H9 (cell line): Measurements from ENCODE around the gene CLBA1. TPM values are rescaled to one million over a fixed set of nuclear protein-coding genes. Genes with fewer than 3 reads are reported as not detected.

Source experiments
- DNase-seq: peaks from one replicate; pipeline ENCODE4 v3.0.0-alpha.2; 2017
- H2AFZ ChIP-seq: one replicate; pipeline ENCODE4 v1.6.1; 2013; ENCODE audit warnings: mild to moderate bottlenecking, low read length, control low read depth, moderate library complexity
- H2AK5ac ChIP-seq: 2 replicates; pipeline ENCODE4 v1.6.1; 2013; ENCODE audit warnings: low read length, control low read depth, mixed read lengths; ENCODE audit not compliant: insufficient read length
- H2BK120ac ChIP-seq: one replicate; pipeline ENCODE4 v1.6.1; 2013; ENCODE audit warnings: low read depth, mild to moderate bottlenecking, low read length, control low read depth, inconsistent platforms; ENCODE audit not compliant: poor library complexity, severe bottlenecking
- H2BK12ac ChIP-seq: 2 replicates; pipeline ENCODE4 v1.6.1; 2013; ENCODE audit warnings: low read length, control low read depth, mixed read lengths, low read depth; ENCODE audit not compliant: insufficient read length
- H2BK15ac ChIP-seq: 2 replicates; pipeline ENCODE4 v1.6.1; 2013; ENCODE audit warnings: low read depth, low read length, control low read depth
- H2BK20ac ChIP-seq: one replicate; pipeline ENCODE4 v1.6.1; 2013; ENCODE audit warnings: low read depth, mild to moderate bottlenecking, low read length, control low read depth, inconsistent platforms; ENCODE audit not compliant: poor library complexity, severe bottlenecking
- H2BK5ac ChIP-seq: 2 replicates; pipeline ENCODE4 v1.6.1; 2013; ENCODE audit warnings: low read length, control low read depth, mixed read lengths; ENCODE audit not compliant: insufficient read length
- H3K14ac ChIP-seq: 2 replicates; pipeline ENCODE4 v1.6.1; 2013; ENCODE audit warnings: low read length, control low read depth; ENCODE audit not compliant: insufficient read depth
- H3K18ac ChIP-seq: 2 replicates; pipeline ENCODE4 v1.6.1; 2013; ENCODE audit warnings: low read depth, mild to moderate bottlenecking, mixed read lengths, low read length, control low read depth; ENCODE audit not compliant: insufficient read length
- H3K23ac ChIP-seq: 2 replicates; pipeline ENCODE4 v1.6.1; 2013; ENCODE audit warnings: low read length, control low read depth, mixed read lengths, low read depth; ENCODE audit not compliant: insufficient read length
- H3K23me2 ChIP-seq: 2 replicates; pipeline ENCODE4 v1.6.1; 2013; ENCODE audit warnings: low read depth, mild to moderate bottlenecking, mixed read lengths, low read length, control low read depth; ENCODE audit not compliant: insufficient read length, poor library complexity, severe bottlenecking
- H3K27ac ChIP-seq: 2 replicates; pipeline ENCODE4 v1.5.1; 2013; ENCODE audit warnings: low read length, control low read depth, mixed read lengths, low read depth; ENCODE audit not compliant: insufficient read length
- H3K27me3 ChIP-seq: 2 replicates; pipeline ENCODE4 v1.6.1; 2013; ENCODE audit warnings: low read length, control low read depth, inconsistent platforms; ENCODE audit not compliant: insufficient read depth
- H3K4ac ChIP-seq: 2 replicates; pipeline ENCODE4 v1.6.1; 2013; ENCODE audit warnings: low read depth, mild to moderate bottlenecking, control low read depth, inconsistent platforms, low read length, moderate library complexity
- H3K4me1 ChIP-seq: 2 replicates; pipeline ENCODE4 v1.6.1; 2013; ENCODE audit warnings: low read length, control low read depth, inconsistent platforms; ENCODE audit not compliant: insufficient read depth
- H3K4me2 ChIP-seq: 2 replicates; pipeline ENCODE4 v1.6.1; 2013; ENCODE audit warnings: low read length, control low read depth, mixed read lengths; ENCODE audit not compliant: insufficient read length, insufficient read depth
- H3K56ac ChIP-seq: 2 replicates; pipeline ENCODE4 v1.6.1; 2013; ENCODE audit warnings: low read depth, mild to moderate bottlenecking, mixed read lengths, low read length, control low read depth; ENCODE audit not compliant: insufficient read length
- H3K79me1 ChIP-seq: 2 replicates; pipeline ENCODE4 v1.6.1; 2013; ENCODE audit warnings: low read depth, mild to moderate bottlenecking, moderate library complexity, low read length, control low read depth, inconsistent platforms; ENCODE audit not compliant: insufficient read depth, poor library complexity, severe bottlenecking
- H3K79me2 ChIP-seq: 2 replicates; pipeline ENCODE4 v1.6.1; 2013; ENCODE audit warnings: low read length, control low read depth, inconsistent platforms; ENCODE audit not compliant: insufficient read depth
- H3K9ac ChIP-seq: 2 replicates; pipeline ENCODE4 v1.6.1; 2013; ENCODE audit warnings: low read length, control low read depth, mixed read lengths; ENCODE audit not compliant: insufficient read length; ENCODE audit errors: extremely low read depth
- H3K9me3 ChIP-seq: one replicate; pipeline ENCODE4 v1.6.1; 2013; ENCODE audit warnings: low read depth, low read length, inconsistent platforms; ENCODE audit not compliant: control insufficient read depth
- H3T11ph ChIP-seq: one replicate; pipeline ENCODE4 v1.6.1; 2013; ENCODE audit warnings: mild to moderate bottlenecking, low read length, control low read depth, inconsistent platforms
- H4K20me1 ChIP-seq: one replicate; pipeline ENCODE4 v1.6.1; 2013; ENCODE audit not compliant: control insufficient read depth, insufficient read length, insufficient read depth
- H4K5ac ChIP-seq: 2 replicates; pipeline ENCODE4 v1.6.1; 2013; ENCODE audit warnings: low read depth, mild to moderate bottlenecking, mixed read lengths, low read length, control low read depth; ENCODE audit not compliant: insufficient read length
- H4K8ac ChIP-seq: replicated peaks from 2 replicates; pipeline ENCODE4 v1.6.1; 2013; ENCODE audit warnings: low read length, control low read depth, mixed read lengths, low read depth; ENCODE audit not compliant: insufficient read length
- H4K91ac ChIP-seq: 2 replicates; pipeline ENCODE4 v1.6.1; 2013; ENCODE audit warnings: low read depth, mild to moderate bottlenecking, moderate library complexity, mixed read lengths, low read length, control low read depth; ENCODE audit not compliant: insufficient read length
- H3K27ac Mint-ChIP-seq, 3 experiments: 2 replicates in 2 of 3; 3 replicates in 1 of 3; pipeline ENCODE4 v1.8.0; 2020 to 2021; ENCODE audit warnings: mixed read lengths in 3 of 3, mild to moderate bottlenecking in 1 of 3, moderate library complexity in 1 of 3
- H3K27me3 Mint-ChIP-seq: 2 replicates; pipeline ENCODE4 v1.8.0; 2021; ENCODE audit warnings: low read depth, mild to moderate bottlenecking, moderate library complexity, mixed read lengths
- H3K36me3 Mint-ChIP-seq, 3 experiments: 2 replicates in 2 of 3; 3 replicates in 1 of 3; pipeline ENCODE4 v1.8.0; 2020 to 2021; ENCODE audit warnings: low read depth in 3 of 3, mixed read lengths in 3 of 3; ENCODE audit not compliant: insufficient read depth in 1 of 3
- H3K4me1 Mint-ChIP-seq, 2 experiments: 2 replicates each; pipeline ENCODE4 v1.8.0; 2020; ENCODE audit warnings: mixed read lengths in 2 of 2
- H3K4me3 Mint-ChIP-seq, 2 experiments: 2 replicates in 1 of 2; 3 replicates in 1 of 2; pipeline ENCODE4 v1.8.0; 2020 to 2021; ENCODE audit warnings: mild to moderate bottlenecking in 2 of 2, mixed read lengths in 2 of 2, moderate library complexity in 1 of 2
- H3K9me3 Mint-ChIP-seq, 2 experiments: 2 replicates in 1 of 2; 3 replicates in 1 of 2; pipeline ENCODE4 v1.8.0; 2020; ENCODE audit warnings: mild to moderate bottlenecking in 2 of 2, mixed read lengths in 2 of 2, moderate library complexity in 1 of 2
- CTCF ChIP-seq: fragments of 200-600 bp; sonication (generic); conservative IDR thresholded peaks from 3 replicates; pipeline ENCODE4 v1.8.0; 2021; ENCODE audit warnings: antibody characterized with exemption, mild to moderate bottlenecking
- WGBS: extraction: QIAGEN DNeasy Blood & Tissue Kit; methylation state at CpG from one replicate; pipeline ENCODE4 v1.1.7; 2013; ENCODE audit warnings: missing lambda C conversion rate, low lambda C conversion rate, mixed read lengths; ENCODE audit not compliant: insufficient read length; ENCODE audit errors: extremely low coverage; 5-methylcytosine and 5-hydroxymethylcytosine counted together
- total RNA-seq: library from RNA; stranded (reverse); gene quantifications from 2 replicates; pipeline ENCODE4 v1.2.1, GENCODE V29; 2021

CLBA1 gene
- total RNA-seq, 1 experiment from 2014 or later: 2.4 TPM

- Histone ChIP-seq H3K4me2 (no peak overlapping the region), H3K18ac (no peak overlapping the region), H4K5ac (no peak overlapping the region), H2BK15ac (no peak overlapping the region), H3K4ac (no peak overlapping the region), H3K79me2 (no peaks in the 10 kb centered on the region), H2BK5ac (no peak overlapping the region), H3K56ac (no peak overlapping the region), H2BK12ac (no peak overlapping the region), H3K27ac (no peak overlapping the region), H2BK120ac (no peak overlapping the region), H3K27me3 (no peaks in the 10 kb centered on the region), H2AFZ (no peak overlapping the region), H3K4me1 (no peaks in the 10 kb centered on the region), H3K23ac (no peak overlapping the region), H3K23me2 (no peaks in the 10 kb centered on the region), H4K91ac (no peak overlapping the region), H3T11ph (no peak overlapping the region), H2BK20ac (no peak overlapping the region), H4K8ac (no peak overlapping the region), H3K9ac (no peak overlapping the region), H4K20me1 (no peaks in the 10 kb centered on the region), H3K14ac (no peak overlapping the region), H3K79me1 (no peaks in the 10 kb centered on the region), H3K9me3 (no peaks in the 10 kb centered on the region), H2AK5ac (no peak overlapping the region)
- H3K9me3 Mint-ChIP-seq: peaks cover 0 to 3% of the 10 kb centered on the region in 2 experiments; a peak in 2 of 5 replicates
- TF ChIP-seq CTCF: no peak
- H3K27ac Mint-ChIP-seq: peak overlapping the region in 1 of 3 experiments; percentile 74; a peak in 1 of 7 replicates
- H3K4me1 Mint-ChIP-seq: no peaks in the 10 kb centered on the region
- no CpG with 5 or more reads among the region's 11 CpGs for WGBS
- no peak for DNase-seq
- H3K4me3 Mint-ChIP-seq: no peak overlapping the region; a peak in 1 of 5 replicates
- H3K27me3 Mint-ChIP-seq: no peaks in the 10 kb centered on the region
- H3K36me3 Mint-ChIP-seq: peaks cover 4 to 16% (median 5%) of the 10 kb centered on the region in 3 experiments; a peak in 6 of 7 replicates
These were observed 6.9 kb downstream of the CLBA1 start for GRCh38 chr14:104992501-104992900.
